Measurements from ENCODE around the gene OR51E1.

OR51E1 gene

DNA sequence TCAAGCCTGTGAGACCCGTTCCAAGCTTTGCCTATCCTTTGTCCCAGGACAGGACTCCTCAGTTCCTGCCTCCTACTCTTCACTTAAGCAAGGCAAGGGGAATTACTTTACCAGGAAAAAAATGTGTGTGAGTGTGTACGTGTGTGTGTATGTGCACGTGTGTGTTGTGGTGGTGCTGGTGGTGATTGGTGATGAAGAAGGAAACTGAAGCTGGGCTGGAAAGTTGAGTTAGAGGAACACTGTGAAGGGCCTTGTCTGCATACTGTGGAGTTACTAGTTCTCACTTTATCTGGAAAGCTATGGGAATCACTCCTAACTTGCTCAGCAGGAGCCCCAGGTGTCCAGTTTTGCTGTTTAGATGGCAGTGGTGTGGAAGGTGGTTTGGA lies 6.1 kb upstream of the OR51E1 start:
- in situ Hi-C loops (cut with MboI; ENCODE audit: low sequenced_read_pairs, unreplicated experiment) = loop anchor here (25.0 kb wide), 1 partner anchor 750 kb away; the partner anchor contains the start of gene OR51M1
- TF ChIP-seq CTCF (IDR thresholded peaks at IDR 0.05; ENCODE audit: borderline replicate concordance, control extremely low read depth, extremely low read depth, insufficient read depth, missing control alignments) = no peak
- no peak for DNase-seq (ENCODE audit: low spot score)

DNA sequence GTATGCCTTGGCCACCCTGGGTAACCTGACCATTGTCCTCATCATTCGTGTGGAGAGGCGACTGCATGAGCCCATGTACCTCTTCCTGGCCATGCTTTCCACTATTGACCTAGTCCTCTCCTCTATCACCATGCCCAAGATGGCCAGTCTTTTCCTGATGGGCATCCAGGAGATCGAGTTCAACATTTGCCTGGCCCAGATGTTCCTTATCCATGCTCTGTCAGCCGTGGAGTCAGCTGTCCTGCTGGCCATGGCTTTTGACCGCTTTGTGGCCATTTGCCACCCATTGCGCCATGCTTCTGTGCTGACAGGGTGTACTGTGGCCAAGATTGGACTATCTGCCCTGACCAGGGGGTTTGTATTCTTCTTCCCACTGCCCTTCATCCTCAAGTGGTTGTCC lies 3.9 kb upstream of the OR51E1 start:
- DNase-seq (ENCODE audit: low spot score) = no peak
- TF ChIP-seq CTCF (IDR thresholded peaks at IDR 0.05; ENCODE audit: borderline replicate concordance, control extremely low read depth, extremely low read depth, insufficient read depth, missing control alignments) = no peak
- in situ Hi-C loops (cut with MboI; ENCODE audit: low sequenced_read_pairs, unreplicated experiment) = loop anchor here (10.0 to 25.0 kb wide), 2 partner anchors 365 to 747 kb away; partner anchors contain the start of gene OR51M1

- in situ Hi-C loops (cut with MboI; ENCODE audit: low sequenced_read_pairs, unreplicated experiment) = loop anchor here (10.0 to 25.0 kb wide), 2 partner anchors 363 to 746 kb away; partner anchors contain the start of gene OR51M1
- TF ChIP-seq CTCF (IDR thresholded peaks at IDR 0.05; ENCODE audit: borderline replicate concordance, control extremely low read depth, extremely low read depth, insufficient read depth, missing control alignments) = no peak
- no peak for DNase-seq (ENCODE audit: low spot score)
These were observed 2.3 kb upstream of the OR51E1 start for GRCh38 chr11:4641501-4641900.

- DNase-seq (ENCODE audit: low spot score) = no peak
- in situ Hi-C loops (cut with MboI; ENCODE audit: low sequenced_read_pairs, unreplicated experiment) = loop anchor here (10.0 to 25.0 kb wide), 2 partner anchors 363 to 745 kb away; partner anchors contain the start of gene OR51M1
- TF ChIP-seq CTCF (IDR thresholded peaks at IDR 0.05; ENCODE audit: borderline replicate concordance, control extremely low read depth, extremely low read depth, insufficient read depth, missing control alignments) = no peak
These were observed 1.7 kb upstream of the OR51E1 start for GRCh38 chr11:4642043-4642442.

DNA sequence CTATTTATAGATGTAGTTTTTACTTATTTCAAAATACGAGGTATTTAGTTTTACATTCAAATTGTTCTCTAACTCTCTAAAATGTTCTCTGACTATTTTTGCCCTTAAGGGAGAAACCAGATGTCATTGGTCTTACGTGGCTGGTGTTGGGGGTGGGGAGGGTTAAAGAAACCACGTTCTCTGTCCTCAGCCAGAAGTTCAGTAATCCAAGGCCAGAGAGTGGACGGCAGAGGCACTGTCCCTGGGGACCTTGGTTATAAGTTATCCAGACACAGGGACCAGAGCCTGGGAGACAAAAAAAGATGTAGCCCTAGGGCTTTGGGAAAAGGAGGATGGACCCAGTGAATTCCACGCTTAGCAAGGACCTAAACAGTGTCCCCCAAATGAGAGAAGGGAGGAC lies 706 bp upstream of the OR51E1 start:
- no peak for DNase-seq (ENCODE audit: low spot score)
- no peak for TF ChIP-seq CTCF (IDR thresholded peaks at IDR 0.05; ENCODE audit: borderline replicate concordance, control extremely low read depth, extremely low read depth, insufficient read depth, missing control alignments)
- in situ Hi-C loops (cut with MboI; ENCODE audit: low sequenced_read_pairs, unreplicated experiment) = loop anchor here (10.0 to 25.0 kb wide), 2 partner anchors 362 to 744 kb away; partner anchors contain the start of gene OR51M1

DNA sequence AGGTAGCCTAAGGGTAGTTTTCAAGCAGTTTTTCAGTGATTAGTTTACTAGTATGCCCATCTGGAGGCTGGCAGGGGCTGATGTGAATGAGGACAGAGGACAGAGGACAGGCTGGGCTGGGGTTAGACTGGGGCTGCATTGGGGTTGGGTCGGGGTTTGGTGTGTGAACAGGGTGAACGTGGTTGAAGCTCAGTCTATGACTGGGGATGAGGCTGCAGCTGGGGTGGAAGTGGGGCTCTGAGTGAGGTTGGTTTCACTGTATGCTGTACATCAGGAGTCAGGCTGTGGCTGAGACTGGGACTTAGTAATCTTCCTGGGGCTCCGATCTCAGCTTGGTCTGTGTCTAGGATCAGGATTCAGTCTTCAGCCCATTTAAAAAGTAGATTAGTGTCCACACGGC lies 451 bp downstream of the OR51E1 start:
- no peak for DNase-seq (ENCODE audit: low spot score)
- in situ Hi-C loops (cut with MboI; ENCODE audit: low sequenced_read_pairs, unreplicated experiment) = loop anchor here (10.0 to 25.0 kb wide), 2 partner anchors 361 to 743 kb away; partner anchors contain the start of gene OR51M1
- no peak for TF ChIP-seq CTCF (IDR thresholded peaks at IDR 0.05; ENCODE audit: borderline replicate concordance, control extremely low read depth, extremely low read depth, insufficient read depth, missing control alignments)
